ACHN (cell line): ENCODE measurements around the gene LUC7L.
"Not testable (repeated sequence)": the region's sequence is repeated elsewhere in the genome, so short reads cannot be mapped to it uniquely, and the experiment has no call there.

Source experiments
- DNase-seq: peaks from one replicate; pipeline ENCODE4 v3.0.0-alpha.2; 2015
- in situ Hi-C: cut with HindIII; loops from 2 replicates; pipeline ENCODE4 v1.10.0; 2017; ENCODE audit warnings: low sequenced_read_pairs, low pct_ligation_motif_present, low pct_unique_long_range_greater_than_20kb

LUC7L gene

GRCh38 chr16:228852-229730, at the start of gene LUC7L:
Gene LUC7L, minus strand, starts transcription at chr16:229449. Its CDS starts 110 bp downstream, at chr16:229339.
- in situ Hi-C loops: no loop called here
- DNase-seq: peak; percentile 92

- in situ Hi-C loops: no loop called here
- peak; percentile 65 for DNase-seq
These were observed 49.7 kb upstream of the LUC7L start for GRCh38 chr16:278863-279366.

GRCh38 chr16:276426-277077, 47.3 kb upstream of the LUC7L start:
- in situ Hi-C loops: no loop called here
- no peak for DNase-seq

- no peak for DNase-seq
- in situ Hi-C loops: no loop called here
These were observed 46.6 kb upstream of the LUC7L start, which contains the start of gene RGS11 for GRCh38 chr16:275786-276232. Gene RGS11, minus strand, starts transcription at chr16:275944. Its CDS starts 33 bp downstream, at chr16:275911.

- in situ Hi-C loops: no loop called here
- DNase-seq: no peak
These were observed 45.9 kb upstream of the LUC7L start for GRCh38 chr16:275041-275641.

GRCh38 chr16:273547-274421, 44.5 kb upstream of the LUC7L start:
- in situ Hi-C loops: no loop called here
- no peak for DNase-seq

- DNase-seq: no peak
- in situ Hi-C loops: no loop called here
These were observed 43.6 kb upstream of the LUC7L start for GRCh38 chr16:272633-273546.

- no peak for DNase-seq
- in situ Hi-C loops: no loop called here
These were observed 41.4 kb upstream of the LUC7L start for GRCh38 chr16:270381-271255.

GRCh38 chr16:269061-269796, 40.0 kb upstream of the LUC7L start:
- DNase-seq: no peak
- in situ Hi-C loops: no loop called here

GRCh38 chr16:268141-269053, 39.1 kb upstream of the LUC7L start:
- in situ Hi-C loops: no loop called here
- DNase-seq: no peak

GRCh38 chr16:267562-267961, 38.3 kb upstream of the LUC7L start:
- in situ Hi-C loops, DNase-seq: not testable (repeated sequence)

GRCh38 chr16:266258-267164, 37.3 kb upstream of the LUC7L start:
- in situ Hi-C loops: no loop called here
- no peak for DNase-seq

GRCh38 chr16:265711-266110, 36.5 kb upstream of the LUC7L start:
- in situ Hi-C loops: no loop called here
- DNase-seq: no peak

GRCh38 chr16:265002-265529, 35.8 kb upstream of the LUC7L start:
- no peak for DNase-seq
- in situ Hi-C loops: no loop called here
